ENCODE data around the gene NGRN.

NGRN gene

GRCh38 chr15:90265271-90266060 lies at the start of gene NGRN:
Gene NGRN, plus strand, starts transcription at chr15:90265672. Its CDS starts 41 bp downstream, at chr15:90265713.
- H3K36me3 ChIP-seq (ENCODE audit: insufficient read depth, low read length) = peaks cover 10% of the 10 kb centered on the region; the same call in 1 of the 2 replicates
- H3K9me3 ChIP-seq (ENCODE audit: control insufficient read depth, insufficient read depth, low read length) = no peaks in the 10 kb centered on the region
- peak within 1 kb of the TSS; percentile 91 for H3K9ac ChIP-seq (ENCODE audit: low read depth, low read length)
- peaks cover 5% of the 10 kb centered on the region for H3K4me1 ChIP-seq (ENCODE audit: insufficient read depth, low read length)

GRCh38 chr15:90217671-90218394 lies 47.6 kb upstream of the NGRN start:
- no peaks in the 10 kb centered on the region for H3K4me1 ChIP-seq (ENCODE audit: insufficient read depth, low read length)
- no peaks in the 10 kb centered on the region for H3K9me3 ChIP-seq (ENCODE audit: control insufficient read depth, insufficient read depth, low read length)
- no peak overlapping the region for H3K9ac ChIP-seq (ENCODE audit: low read depth, low read length)
- peaks cover 5% of the 10 kb centered on the region; the same call in 1 of the 2 replicates for H3K36me3 ChIP-seq (ENCODE audit: insufficient read depth, low read length)

- Histone ChIP-seq H3K9me3 (ENCODE audit: control insufficient read depth, insufficient read depth, low read length) (no peaks in the 10 kb centered on the region), H3K36me3 (ENCODE audit: insufficient read depth, low read length) (peaks cover 5% of the 10 kb centered on the region), H3K4me1 (ENCODE audit: insufficient read depth, low read length) (no peaks in the 10 kb centered on the region), H3K9ac (ENCODE audit: low read depth, low read length) (no peak overlapping the region)
Measured at GRCh38 chr15:90219421-90220141, 45.9 kb upstream of the NGRN start.

- Histone ChIP-seq H3K9me3 (ENCODE audit: control insufficient read depth, insufficient read depth, low read length) (no peaks in the 10 kb centered on the region), H3K36me3 (ENCODE audit: insufficient read depth, low read length) (peaks cover 10% of the 10 kb centered on the region), H3K9ac (ENCODE audit: low read depth, low read length) (no peak overlapping the region), H3K4me1 (ENCODE audit: insufficient read depth, low read length) (no peaks in the 10 kb centered on the region)
Measured at GRCh38 chr15:90221246-90221900, 44.1 kb upstream of the NGRN start.

GRCh38 chr15:90222547-90222946 lies 42.9 kb upstream of the NGRN start:
- Histone ChIP-seq H3K36me3 (ENCODE audit: insufficient read depth, low read length) (peaks cover 10% of the 10 kb centered on the region), H3K9me3 (ENCODE audit: control insufficient read depth, insufficient read depth, low read length) (no peaks in the 10 kb centered on the region), H3K9ac (ENCODE audit: low read depth, low read length) (no peak overlapping the region), H3K4me1 (ENCODE audit: insufficient read depth, low read length) (no peaks in the 10 kb centered on the region)

GRCh38 chr15:90223441-90224165 lies 41.9 kb upstream of the NGRN start:
- Histone ChIP-seq H3K36me3 (ENCODE audit: insufficient read depth, low read length) (peaks cover 10% of the 10 kb centered on the region), H3K9ac (ENCODE audit: low read depth, low read length) (no peak overlapping the region), H3K9me3 (ENCODE audit: control insufficient read depth, insufficient read depth, low read length) (no peaks in the 10 kb centered on the region), H3K4me1 (ENCODE audit: insufficient read depth, low read length) (no peaks in the 10 kb centered on the region)

GRCh38 chr15:90225047-90225446 lies 40.4 kb upstream of the NGRN start:
- Histone ChIP-seq H3K4me1 (ENCODE audit: insufficient read depth, low read length) (no peaks in the 10 kb centered on the region), H3K9me3 (ENCODE audit: control insufficient read depth, insufficient read depth, low read length) (no peaks in the 10 kb centered on the region), H3K36me3 (ENCODE audit: insufficient read depth, low read length) (peaks cover 10% of the 10 kb centered on the region), H3K9ac (ENCODE audit: low read depth, low read length) (no peak overlapping the region)

GRCh38 chr15:90225504-90226234 lies 39.8 kb upstream of the NGRN start:
- no peak overlapping the region for H3K9ac ChIP-seq (ENCODE audit: low read depth, low read length)
- H3K4me1 ChIP-seq (ENCODE audit: insufficient read depth, low read length) = no peaks in the 10 kb centered on the region
- H3K36me3 ChIP-seq (ENCODE audit: insufficient read depth, low read length) = peaks cover 10% of the 10 kb centered on the region
- no peaks in the 10 kb centered on the region for H3K9me3 ChIP-seq (ENCODE audit: control insufficient read depth, insufficient read depth, low read length)

GRCh38 chr15:90227336-90227735 lies 38.1 kb upstream of the NGRN start:
- no peaks in the 10 kb centered on the region for H3K4me1 ChIP-seq (ENCODE audit: insufficient read depth, low read length)
- H3K9ac ChIP-seq (ENCODE audit: low read depth, low read length) = no peak overlapping the region
- H3K9me3 ChIP-seq (ENCODE audit: control insufficient read depth, insufficient read depth, low read length) = no peaks in the 10 kb centered on the region
- peaks cover 9% of the 10 kb centered on the region for H3K36me3 ChIP-seq (ENCODE audit: insufficient read depth, low read length)

GRCh38 chr15:90227816-90228772 lies 37.4 kb upstream of the NGRN start:
- no peaks in the 10 kb centered on the region for H3K4me1 ChIP-seq (ENCODE audit: insufficient read depth, low read length)
- peaks cover 5% of the 10 kb centered on the region for H3K36me3 ChIP-seq (ENCODE audit: insufficient read depth, low read length)
- H3K9ac ChIP-seq (ENCODE audit: low read depth, low read length) = no peak overlapping the region
- no peaks in the 10 kb centered on the region for H3K9me3 ChIP-seq (ENCODE audit: control insufficient read depth, insufficient read depth, low read length)

- Histone ChIP-seq H3K9me3 (ENCODE audit: control insufficient read depth, insufficient read depth, low read length) (no peaks in the 10 kb centered on the region), H3K9ac (ENCODE audit: low read depth, low read length) (no peak overlapping the region), H3K4me1 (ENCODE audit: insufficient read depth, low read length) (no peaks in the 10 kb centered on the region), H3K36me3 (ENCODE audit: insufficient read depth, low read length) (peaks cover 5% of the 10 kb centered on the region)
Measured at GRCh38 chr15:90228960-90229359, 36.5 kb upstream of the NGRN start.

- H3K4me1 ChIP-seq (ENCODE audit: insufficient read depth, low read length) = 0 out of 2 replicates have a peak, but pooled peaks cover 3% of the 10 kb centered on the region
- no peaks in the 10 kb centered on the region for H3K9me3 ChIP-seq (ENCODE audit: control insufficient read depth, insufficient read depth, low read length)
- H3K9ac ChIP-seq (ENCODE audit: low read depth, low read length) = no peak overlapping the region
- no peaks in the 10 kb centered on the region; the same call in 1 of the 2 replicates for H3K36me3 ChIP-seq (ENCODE audit: insufficient read depth, low read length)
Measured at GRCh38 chr15:90230071-90230494, 35.4 kb upstream of the NGRN start.

Measured in ES-I3 (cell line).